Gastroesophageal sphincter (tissue), 4 donors: Measurements from ENCODE around the gene STXBP4. TPM values are rescaled to one million over a fixed set of nuclear protein-coding genes. Genes with fewer than 3 reads are reported as not detected.

Experiments used
- ATAC-seq: fragments of 150-250 bp; one replicate; pipeline ENCODE4 v1.9.1; 2016; ENCODE audit warnings: mild to moderate bottlenecking, moderate library complexity
- H3K27ac ChIP-seq, 4 donors: fragments of 200-600 bp; sonication (generic) in 3 of 4; 1 replicate in 3 of 4; 2 replicates in 1 of 4; pipeline ENCODE4 v1.5.1; 2016 to 2019
- H3K27me3 ChIP-seq: fragments of 200-600 bp; sonication (generic); one replicate; pipeline ENCODE4 v1.5.1; 2019
- H3K36me3 ChIP-seq, 2 donors: fragments of 200-600 bp; sonication (generic); one replicate each; pipeline ENCODE4 v1.5.1; 2019; ENCODE audit warnings: control low read depth in 1 of 2
- H3K4me1 ChIP-seq, 3 donors: fragments of 200-600 bp; sonication (generic); 1 replicate in 2 of 3; 2 replicates in 1 of 3; pipeline ENCODE4 v1.5.1; 2016 to 2019; ENCODE audit warnings: control low read depth in 2 of 3
- H3K4me3 ChIP-seq, 2 donors: fragments of 200-600 bp; sonication (generic); one replicate each; pipeline ENCODE4 v1.5.1; 2019; ENCODE audit warnings: mild to moderate bottlenecking in 1 of 2, moderate library complexity in 1 of 2
- H3K9me3 ChIP-seq, 3 donors: fragments of 200-600 bp; sonication (generic); one replicate each; pipeline ENCODE4 v1.5.1; 2017 to 2019; ENCODE audit warnings: control low read depth in 2 of 3
- EP300 ChIP-seq: sonication (generic); formaldehyde crosslinking; IDR thresholded peaks from one replicate; pipeline ENCODE4 v1.6.1; 2017; ENCODE audit warnings: antibody characterized with exemption, mild to moderate bottlenecking
- POLR2A ChIP-seq, 2 donors: fragments of 450-650 bp; IDR thresholded peaks; one replicate each; pipeline ENCODE4 v1.6.1; 2017; ENCODE audit warnings: antibody characterized with exemption in 2 of 2, mild to moderate bottlenecking in 2 of 2, moderate library complexity in 1 of 2
- POLR2AphosphoS5 ChIP-seq: sonication (generic); formaldehyde crosslinking; IDR thresholded peaks from one replicate; pipeline ENCODE4 v1.6.1; 2017; ENCODE audit warnings: antibody characterized with exemption
- WGBS, 2 donors: methylation state at CpG; one replicate each; pipeline ENCODE4 v1.1.5; 2018; ENCODE audit warnings: low coverage in 1 of 2; 5-methylcytosine and 5-hydroxymethylcytosine counted together
- total RNA-seq, 4 donors: library from RNA; depleted of rRNA; stranded (reverse); fragments of >200 nt; gene quantifications; one replicate each; pipeline ENCODE4 v1.1.0, GENCODE V29; 2016
- TF ChIP-seq, protein P1 (sequence below), 4 experiments: fragments of 200-600 bp in 2 of 4; fragments of 450-650 bp in 2 of 4; sonication (generic) in 1 of 4; IDR thresholded peaks; one replicate each; pipeline ENCODE4 v1.5.1; 2017 to 2019; ENCODE audit warnings: antibody characterized with exemption in 4 of 4, mild to moderate bottlenecking in 2 of 4, moderate library complexity in 2 of 4

STXBP4 gene
- total RNA-seq, 4 donors from 2014 or later = 12.2 to 29.7 (median 16.2) TPM

DNA sequence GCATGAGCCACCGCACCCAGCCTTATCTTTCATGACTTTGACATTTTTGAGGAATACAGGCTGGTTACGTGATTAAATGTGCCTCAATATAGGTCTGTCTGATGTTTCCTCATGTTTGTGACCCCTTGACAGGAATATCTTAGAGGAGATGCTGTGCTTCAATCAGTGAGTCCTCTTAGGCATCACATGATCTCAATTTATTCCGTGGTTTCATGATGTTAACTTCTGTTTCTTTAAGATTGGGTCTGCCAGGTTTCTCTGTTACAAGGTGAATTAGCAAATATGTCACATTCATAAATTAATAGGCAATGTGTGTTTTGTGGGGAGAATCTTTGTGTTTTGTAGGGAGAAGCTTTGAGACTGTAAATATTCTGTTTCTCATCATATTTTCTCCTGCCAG, 3.3 kb downstream of the STXBP4 start:
- Histone ChIP-seq H3K27me3 (no peaks in the 10 kb centered on the region), H3K4me1 (peaks cover 3 to 31% (median 11%) of the 10 kb centered on the region in 3 donors), H3K4me3 (no peak overlapping the region), H3K36me3 (no peaks in the 10 kb centered on the region), H3K27ac (no peak overlapping the region), H3K9me3 (no peaks in the 10 kb centered on the region)
- no peak for TF ChIP-seq EP300
- TF ChIP-seq, protein P1, sequence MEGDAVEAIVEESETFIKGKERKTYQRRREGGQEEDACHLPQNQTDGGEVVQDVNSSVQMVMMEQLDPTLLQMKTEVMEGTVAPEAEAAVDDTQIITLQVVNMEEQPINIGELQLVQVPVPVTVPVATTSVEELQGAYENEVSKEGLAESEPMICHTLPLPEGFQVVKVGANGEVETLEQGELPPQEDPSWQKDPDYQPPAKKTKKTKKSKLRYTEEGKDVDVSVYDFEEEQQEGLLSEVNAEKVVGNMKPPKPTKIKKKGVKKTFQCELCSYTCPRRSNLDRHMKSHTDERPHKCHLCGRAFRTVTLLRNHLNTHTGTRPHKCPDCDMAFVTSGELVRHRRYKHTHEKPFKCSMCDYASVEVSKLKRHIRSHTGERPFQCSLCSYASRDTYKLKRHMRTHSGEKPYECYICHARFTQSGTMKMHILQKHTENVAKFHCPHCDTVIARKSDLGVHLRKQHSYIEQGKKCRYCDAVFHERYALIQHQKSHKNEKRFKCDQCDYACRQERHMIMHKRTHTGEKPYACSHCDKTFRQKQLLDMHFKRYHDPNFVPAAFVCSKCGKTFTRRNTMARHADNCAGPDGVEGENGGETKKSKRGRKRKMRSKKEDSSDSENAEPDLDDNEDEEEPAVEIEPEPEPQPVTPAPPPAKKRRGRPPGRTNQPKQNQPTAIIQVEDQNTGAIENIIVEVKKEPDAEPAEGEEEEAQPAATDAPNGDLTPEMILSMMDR (IDR thresholded peaks at IDR 0.05) = no peak
- TF ChIP-seq POLR2A (IDR thresholded peaks at IDR 0.05) = no peak
- no peak for TF ChIP-seq POLR2AphosphoS5
- no peak for ATAC-seq
- WGBS, 2 donors = 100% methylated on average over 1 to 3 of the region's 3 CpGs

DNA sequence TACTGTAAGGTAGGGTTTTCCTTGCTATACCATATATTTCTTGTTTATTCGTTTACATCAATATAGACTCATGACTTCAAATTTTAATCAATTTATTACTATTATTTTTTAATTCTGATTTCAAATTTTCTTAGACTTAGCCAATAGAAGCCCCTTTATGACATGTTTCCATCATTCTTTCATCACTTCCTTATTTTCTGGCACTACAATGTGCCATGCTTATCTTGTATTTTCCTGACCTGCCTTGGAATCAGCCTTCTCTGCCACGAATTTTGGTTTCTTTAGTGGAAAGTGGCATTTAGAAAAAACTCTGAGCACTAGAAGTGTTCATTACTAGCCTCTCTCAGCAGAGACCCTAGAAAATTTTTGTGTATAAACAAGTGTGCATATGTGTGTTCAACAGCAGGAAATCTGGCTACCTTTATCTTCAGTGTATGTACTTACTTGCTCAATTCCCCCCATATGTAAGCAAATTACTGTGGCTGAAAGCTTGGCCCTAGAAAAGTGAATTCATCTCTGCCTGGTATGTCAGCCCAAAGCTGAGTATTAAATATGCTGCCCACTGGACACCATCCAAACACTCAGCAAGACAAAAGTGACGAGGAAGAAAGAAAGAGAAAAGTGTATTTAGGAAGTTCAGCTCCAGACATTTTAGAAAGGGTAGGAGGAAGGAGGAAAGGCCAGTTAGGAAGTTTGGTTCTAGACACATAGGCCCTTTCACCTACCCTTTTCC, 4.0 kb downstream of the STXBP4 start:
- 79 to 87% methylated on average over 3 of the region's 3 CpGs for WGBS, 2 donors
- Histone ChIP-seq H3K27me3 (no peaks in the 10 kb centered on the region), H3K4me1 (peaks cover 3 to 24% (median 6%) of the 10 kb centered on the region in 3 donors), H3K4me3 (no peak overlapping the region), H3K36me3 (no peaks in the 10 kb centered on the region), H3K27ac (no peak overlapping the region), H3K9me3 (no peaks in the 10 kb centered on the region)
- ATAC-seq = no peak
- TF ChIP-seq EP300 = no peak
- TF ChIP-seq POLR2A (IDR thresholded peaks at IDR 0.05) = no peak
- TF ChIP-seq POLR2AphosphoS5 = no peak
- TF ChIP-seq, protein P1 (IDR thresholded peaks at IDR 0.05) = no peak

DNA sequence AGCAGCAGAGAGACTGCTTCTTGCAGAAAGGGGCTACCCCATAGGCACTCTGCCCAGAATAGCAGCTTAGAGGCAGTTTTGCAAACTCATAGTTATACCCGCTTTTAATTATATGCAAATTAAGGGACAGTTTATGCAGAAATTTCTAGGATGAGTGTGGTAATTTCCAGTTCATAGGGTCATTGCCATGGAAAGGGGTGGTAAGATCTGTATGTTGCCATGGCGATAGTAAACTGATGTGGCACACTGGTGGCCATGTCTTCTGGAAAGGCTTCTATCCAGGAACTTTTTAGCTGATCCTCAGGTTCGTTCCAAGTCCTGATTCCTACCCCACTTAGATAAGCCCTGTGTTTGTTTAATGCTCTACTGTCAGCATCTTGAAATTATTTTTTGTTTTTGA, 6.2 kb downstream of the STXBP4 start:
- H3K36me3 ChIP-seq = no peaks in the 10 kb centered on the region
- TF ChIP-seq, protein P1 (IDR thresholded peaks at IDR 0.05) = no peak
- TF ChIP-seq POLR2A (IDR thresholded peaks at IDR 0.05) (no peak), EP300 (no peak), POLR2AphosphoS5 (no peak)
- no peaks in the 10 kb centered on the region for H3K9me3 ChIP-seq
- peaks cover 0 to 20% (median 6%) of the 10 kb centered on the region in 3 donors for H3K4me1 ChIP-seq
- no peak for ATAC-seq
- WGBS, 2 donors = 75 to 80% methylated on average over 3 of the region's 3 CpGs
- no peaks in the 10 kb centered on the region for H3K27me3 ChIP-seq
- H3K27ac ChIP-seq = no peak overlapping the region
- H3K4me3 ChIP-seq = no peak overlapping the region

DNA sequence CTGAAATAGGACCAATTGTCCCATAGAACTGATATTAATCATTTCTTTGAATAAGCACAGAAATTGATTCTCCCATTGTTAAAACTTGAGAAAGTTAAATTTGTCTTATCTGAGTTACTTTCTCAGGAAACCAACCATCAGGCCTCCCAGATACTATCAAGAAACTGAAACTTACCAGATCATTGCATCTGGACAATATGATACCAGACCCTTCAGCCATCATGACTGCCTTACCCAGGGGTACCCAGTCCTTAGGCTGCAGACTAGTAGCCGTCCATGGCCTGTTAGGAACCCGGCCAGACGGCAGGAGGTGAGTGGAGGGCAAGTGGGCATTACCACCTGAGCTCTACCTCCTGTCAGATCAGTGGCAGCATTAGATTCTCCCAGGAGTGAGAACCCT, 7.8 kb downstream of the STXBP4 start:
- WGBS, 2 donors = no CpG with 5 or more reads among the region's 3 CpGs

DNA sequence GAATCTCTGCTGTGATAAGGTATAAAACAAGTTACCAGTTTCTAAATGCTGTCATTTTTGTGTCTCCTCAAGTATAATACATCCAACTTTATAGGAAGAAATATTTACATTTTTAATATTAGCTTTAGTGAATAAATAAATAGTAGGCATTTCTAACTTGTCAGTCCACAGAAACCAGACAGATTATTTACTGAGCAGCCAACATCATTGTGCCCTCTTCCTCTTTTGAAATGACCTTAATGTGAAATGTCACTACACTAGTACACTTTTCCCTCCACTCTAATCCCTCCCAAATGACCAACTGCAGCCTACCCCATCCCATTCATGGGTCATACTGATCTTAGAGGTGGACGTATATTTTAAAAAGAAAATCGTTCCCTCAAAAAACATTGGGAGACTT, 9.2 kb downstream of the STXBP4 start:
- TF ChIP-seq, protein P1 (IDR thresholded peaks at IDR 0.05) = no peak
- TF ChIP-seq POLR2A (IDR thresholded peaks at IDR 0.05) = no peak
- TF ChIP-seq EP300 = no peak
- no peak for TF ChIP-seq POLR2AphosphoS5
- H3K4me1 ChIP-seq = peaks cover 0 to 20% (median 5%) of the 10 kb centered on the region in 3 donors
- 91 to 100% methylated on average over 2 of the region's 2 CpGs for WGBS, 2 donors
- ATAC-seq = no peak
- no peak overlapping the region for H3K4me3 ChIP-seq
- peaks cover 0 to 4% (median 0%) of the 10 kb centered on the region in 3 donors for H3K9me3 ChIP-seq
- no peak overlapping the region for H3K27ac ChIP-seq
- H3K36me3 ChIP-seq = no peaks in the 10 kb centered on the region
- H3K27me3 ChIP-seq = no peaks in the 10 kb centered on the region

More for the DNA sequence above, 7.8 kb downstream of the STXBP4 start:
- Histone ChIP-seq H3K9me3 (peaks cover 0 to 4% (median 0%) of the 10 kb centered on the region in 3 donors), H3K4me3 (no peak overlapping the region), H3K36me3 (no peaks in the 10 kb centered on the region), H3K4me1 (peaks cover 0 to 11% (median 4%) of the 10 kb centered on the region in 3 donors), H3K27ac (no peak overlapping the region), H3K27me3 (no peaks in the 10 kb centered on the region)
- TF ChIP-seq POLR2A (IDR thresholded peaks at IDR 0.05) (no peak), EP300 (no peak)
- no peak for ATAC-seq
